Right hindlimb (tissue), 1 donor: Measurements from ENCODE around the gene PDE11A.
A peak's percentile ranks its signal among the peaks of the same experiment; 100 is the strongest.

Experiments used
- DNase-seq: peaks from one replicate; pipeline ENCODE4 v3.0.0-alpha.2; 2018

PDE11A gene

DNA sequence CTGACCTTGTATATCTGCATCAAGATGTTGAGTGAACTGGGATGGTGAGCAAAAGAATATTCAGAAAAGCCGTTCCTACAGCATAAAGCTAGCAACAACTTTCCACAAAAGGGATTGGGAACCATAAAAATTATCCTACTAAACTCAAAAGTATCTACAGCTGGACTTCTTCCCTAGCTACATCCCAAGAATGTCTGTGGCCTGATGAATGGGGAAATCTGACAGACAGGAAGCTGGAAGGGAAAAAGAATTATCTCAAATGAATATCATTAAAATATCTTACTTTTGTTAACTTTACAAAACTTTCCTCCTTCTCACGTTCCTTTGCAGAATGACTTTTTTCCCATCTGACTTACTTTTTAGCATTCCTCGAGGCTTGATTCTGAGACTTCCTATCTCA, 150.9 kb downstream of the PDE11A start:
- no peak for DNase-seq

DNA sequence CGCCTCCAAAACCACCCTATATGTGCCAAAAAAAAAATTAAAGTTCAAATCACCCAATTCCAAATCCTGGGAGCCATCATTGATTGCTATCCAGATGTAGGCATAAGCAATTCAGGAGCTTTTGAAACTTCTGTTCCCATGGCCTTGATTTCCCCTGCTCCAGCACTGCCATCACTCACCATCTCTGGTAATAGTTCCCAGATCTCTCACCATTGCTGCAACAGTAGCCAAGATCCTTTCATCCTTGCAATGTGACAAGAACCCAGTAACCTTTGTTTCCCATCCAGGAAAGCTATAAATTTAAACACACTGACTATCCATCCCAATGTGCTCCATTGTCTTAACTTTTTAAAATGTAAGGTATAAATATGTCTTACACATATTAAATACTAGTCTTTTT, 155.4 kb downstream of the PDE11A start:
- no peak for DNase-seq

DNA sequence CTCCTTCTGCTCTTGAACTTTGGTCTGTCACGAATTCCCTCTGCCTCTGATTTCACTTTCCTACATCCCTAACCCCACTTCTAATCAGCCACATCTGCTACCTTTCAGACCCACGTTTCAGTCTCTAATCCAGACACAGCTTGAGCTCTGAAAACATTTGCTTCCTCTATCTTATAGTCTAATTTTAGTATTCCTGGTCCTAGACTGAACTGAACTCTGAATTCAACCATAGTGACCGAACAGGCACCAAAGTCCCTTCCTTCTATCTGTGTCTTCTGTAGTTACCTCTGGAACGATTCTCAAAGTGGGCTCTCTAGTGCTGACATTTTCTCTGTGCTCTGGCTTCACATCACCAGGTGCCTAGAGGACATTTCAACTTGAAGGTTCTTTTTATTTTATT, 156.2 kb downstream of the PDE11A start:
- DNase-seq = no peak

DNA sequence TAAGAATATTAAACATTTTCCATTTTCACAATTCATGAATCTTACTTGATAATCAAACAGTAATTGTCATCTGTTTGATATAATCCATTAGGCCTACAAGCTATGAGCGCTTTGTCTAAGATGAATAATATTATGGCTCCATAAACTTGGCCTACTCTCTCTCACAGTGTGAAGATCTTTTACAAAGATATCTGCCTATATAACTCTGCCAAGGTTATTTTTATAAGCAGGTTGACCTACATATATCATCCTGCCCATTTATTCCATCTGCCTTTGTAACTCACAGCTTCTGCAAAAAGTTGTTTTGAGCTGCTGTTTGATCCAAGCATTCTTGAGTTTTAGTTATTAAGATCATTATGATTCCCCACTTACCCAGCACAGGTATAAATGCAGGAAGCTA, 158.3 kb downstream of the PDE11A start:
- no peak for DNase-seq

DNA sequence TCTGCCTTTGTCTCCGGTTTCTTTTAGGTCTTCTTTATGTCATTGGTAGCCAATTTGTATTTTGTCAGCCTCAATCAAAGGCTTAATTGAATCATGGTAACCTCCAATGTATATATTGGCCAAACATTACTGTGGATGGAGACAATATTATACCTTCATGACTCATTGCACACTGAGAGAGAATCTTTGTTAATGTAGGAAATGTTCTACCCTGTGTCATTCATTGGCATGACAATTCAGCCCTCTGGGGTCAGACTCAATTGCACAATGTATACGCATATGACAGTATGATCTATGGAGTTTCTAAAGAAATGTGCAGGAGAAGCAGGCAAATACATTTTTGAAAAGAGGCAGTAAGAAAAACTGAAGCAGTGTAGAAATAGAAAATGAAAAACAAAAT, 162.6 kb downstream of the PDE11A start:
- DNase-seq = no peak

DNA sequence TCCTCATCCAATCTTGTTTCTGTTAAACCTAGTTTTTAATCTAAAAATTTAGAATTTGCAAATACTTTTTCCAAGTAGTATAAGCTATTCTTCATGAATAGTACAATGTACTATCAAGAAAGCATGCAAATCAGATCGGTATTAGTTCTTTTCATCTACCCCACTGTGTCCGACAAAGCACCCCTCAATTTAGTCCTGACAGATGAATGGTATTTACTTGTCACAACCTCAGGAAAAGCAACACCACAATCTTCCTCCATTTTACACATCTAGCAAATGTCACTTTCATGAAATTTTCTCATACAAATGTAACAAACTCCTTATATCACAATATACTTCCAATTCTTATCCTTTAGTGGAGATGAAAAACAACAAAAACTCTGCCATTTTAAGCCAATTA, 163.8 kb downstream of the PDE11A start:
- DNase-seq = no peak

DNA sequence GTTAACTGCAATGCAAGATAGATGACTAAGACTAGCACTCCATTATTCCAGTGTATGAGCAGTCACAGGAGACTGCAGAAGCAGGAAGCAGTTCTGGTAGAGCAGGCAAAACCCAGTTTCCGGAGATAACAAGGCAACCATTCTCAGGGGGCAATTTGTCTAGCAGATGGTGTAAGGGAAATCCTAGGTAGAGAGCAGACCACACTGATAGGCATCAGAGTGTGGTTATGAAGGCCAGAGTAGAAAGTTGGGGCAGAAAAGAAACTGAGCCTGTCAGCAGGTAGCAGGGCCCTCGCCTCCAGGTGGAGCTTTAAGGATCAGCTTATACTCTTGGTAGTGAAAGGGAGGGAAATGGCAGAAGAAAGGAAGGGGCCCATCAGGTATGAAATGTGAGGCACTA, 164.4 kb downstream of the PDE11A start:
- no peak for DNase-seq

DNA sequence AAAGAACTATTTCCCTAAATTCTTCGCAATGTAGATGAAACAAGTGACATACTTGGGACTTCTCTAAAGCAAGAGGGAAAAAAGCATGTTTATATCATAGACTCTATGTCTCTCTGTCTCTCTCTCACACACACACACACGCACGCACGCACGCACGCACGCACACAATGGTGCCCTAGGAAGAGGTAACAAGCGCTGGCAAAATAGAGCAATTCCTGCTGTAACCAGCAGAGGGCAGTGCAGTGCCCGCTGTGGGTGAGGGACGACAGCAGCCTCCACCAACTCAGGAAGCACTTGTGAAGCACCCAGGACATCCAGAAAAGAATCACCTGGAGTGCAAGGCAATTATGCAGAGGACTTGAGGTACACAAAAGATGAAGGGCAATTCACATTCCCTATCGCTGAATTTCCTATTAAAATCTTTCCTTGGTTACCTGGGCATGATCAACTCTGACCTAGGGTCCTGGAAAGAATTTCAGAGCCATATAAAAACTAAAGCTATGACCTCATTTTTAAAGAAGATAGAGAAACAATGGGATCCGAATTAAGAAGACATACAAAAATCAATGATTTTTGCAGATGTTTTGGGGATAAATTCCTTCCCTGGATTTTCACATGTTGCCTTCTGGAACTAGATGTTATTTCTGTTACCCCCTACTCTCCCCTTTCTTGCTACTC, 166.4 kb downstream of the PDE11A start:
- DNase-seq = peak; percentile 33

DNA sequence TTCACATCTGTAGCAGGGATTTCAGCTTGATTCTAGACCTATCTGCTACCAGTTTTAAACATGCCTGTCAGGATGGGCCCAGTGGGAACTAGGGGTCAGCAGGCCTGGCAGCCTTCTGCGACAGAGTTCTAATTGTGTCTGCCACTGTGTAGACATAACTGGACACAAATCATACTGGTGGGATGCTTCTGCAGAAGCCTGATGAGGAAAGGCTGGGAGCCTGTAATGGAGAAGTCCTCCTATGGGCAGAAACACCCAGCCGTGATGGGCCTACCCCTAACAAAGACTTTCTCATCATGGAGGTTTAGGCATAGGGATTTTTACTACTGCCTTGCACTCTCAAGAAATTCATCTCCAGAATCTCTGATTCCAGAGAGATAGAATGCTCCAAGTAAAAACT, 166.9 kb downstream of the PDE11A start:
- DNase-seq = no peak

DNA sequence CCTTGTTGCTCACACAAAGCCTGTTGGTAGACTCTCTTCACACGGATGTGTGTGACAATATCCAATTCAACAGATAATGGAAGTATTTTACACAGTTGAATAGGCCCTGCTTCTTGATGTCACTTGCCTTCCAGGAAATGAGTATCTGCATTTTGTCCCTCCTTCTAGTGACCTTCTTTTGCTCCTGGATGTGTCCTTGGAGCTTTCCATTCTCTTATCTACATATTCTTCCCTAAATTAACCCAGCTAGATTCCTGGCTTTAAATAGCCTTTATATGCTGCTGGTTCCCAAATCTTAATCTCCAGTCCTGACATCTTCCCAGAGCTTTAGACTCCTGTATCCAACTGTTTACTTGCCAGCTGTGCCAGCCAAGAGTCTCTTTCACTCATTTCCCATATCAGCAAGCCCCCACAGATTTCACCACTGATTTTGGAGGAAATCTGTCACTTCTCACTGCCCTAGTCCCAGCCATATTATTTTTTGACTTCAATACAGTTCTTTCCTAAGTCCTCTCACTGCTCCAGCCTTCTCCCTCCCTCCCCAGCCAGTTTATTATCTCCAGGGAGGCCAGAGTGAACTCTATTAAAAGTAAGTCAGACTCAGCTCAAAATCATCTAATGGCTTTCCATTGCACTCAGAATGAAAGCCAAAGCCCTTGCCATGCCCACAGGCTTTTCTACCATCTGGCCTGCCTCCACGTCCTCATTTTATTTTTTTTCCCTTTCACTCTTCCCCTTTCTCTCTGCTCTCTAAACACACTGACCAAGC, 170.0 kb downstream of the PDE11A start:
- DNase-seq = no peak

DNA sequence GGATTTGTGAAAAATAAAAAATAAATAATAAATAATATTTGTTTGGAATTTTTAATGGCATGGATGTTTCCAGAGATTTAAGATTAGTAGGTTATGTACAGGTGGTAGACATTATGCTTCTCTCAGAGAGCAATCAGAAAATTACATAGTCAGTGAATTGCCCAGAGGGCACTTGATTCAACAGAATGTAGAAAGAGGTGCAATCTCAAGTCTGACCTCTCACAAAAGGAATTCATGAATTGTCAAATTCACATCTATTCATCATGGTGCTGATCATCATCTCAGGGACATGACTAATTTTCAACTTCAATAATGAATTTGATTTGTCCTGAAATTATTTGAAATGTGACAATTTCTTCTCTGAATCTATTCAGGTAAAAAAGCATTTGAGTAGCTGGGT, 172.5 kb downstream of the PDE11A start:
- no peak for DNase-seq

DNA sequence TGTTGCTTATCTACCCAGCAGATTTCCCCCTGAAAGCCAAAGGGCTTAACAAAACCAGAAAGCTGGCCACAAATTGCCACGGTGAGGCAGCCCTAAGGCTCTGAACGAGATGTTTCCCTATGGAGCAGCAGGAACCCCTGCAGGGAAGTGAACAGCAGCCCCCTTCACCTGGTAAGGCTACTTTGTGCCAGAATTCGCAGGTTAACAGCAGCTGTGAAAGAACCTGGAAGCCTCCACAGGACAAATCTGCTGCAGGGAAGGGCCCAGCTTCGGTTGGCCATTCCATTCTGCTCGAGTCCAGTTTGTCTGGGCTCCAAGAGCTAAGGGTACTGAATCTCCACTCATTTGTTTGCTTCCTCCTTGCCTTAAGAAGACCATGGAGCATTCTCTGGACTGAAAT, 175.3 kb downstream of the PDE11A start:
- no peak for DNase-seq

DNA sequence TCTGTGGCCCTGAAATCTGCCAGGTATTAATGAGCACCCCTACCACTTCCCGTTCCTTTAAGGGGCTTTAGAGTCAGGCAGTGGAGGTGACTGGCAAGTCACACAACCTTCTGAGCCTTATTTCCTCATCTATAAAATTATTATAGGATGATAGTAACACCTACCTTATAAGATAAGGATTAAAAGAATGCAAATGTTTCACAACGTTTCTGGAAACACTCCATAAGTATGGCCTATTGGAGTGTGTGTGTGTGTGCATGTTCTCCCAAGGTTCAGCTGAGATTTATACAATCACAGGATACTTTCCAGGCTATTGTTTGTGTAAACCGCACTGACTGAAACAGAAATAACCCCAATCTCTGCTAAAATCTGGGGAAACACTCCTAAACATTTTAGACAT, 176.0 kb downstream of the PDE11A start:
- no peak for DNase-seq

DNA sequence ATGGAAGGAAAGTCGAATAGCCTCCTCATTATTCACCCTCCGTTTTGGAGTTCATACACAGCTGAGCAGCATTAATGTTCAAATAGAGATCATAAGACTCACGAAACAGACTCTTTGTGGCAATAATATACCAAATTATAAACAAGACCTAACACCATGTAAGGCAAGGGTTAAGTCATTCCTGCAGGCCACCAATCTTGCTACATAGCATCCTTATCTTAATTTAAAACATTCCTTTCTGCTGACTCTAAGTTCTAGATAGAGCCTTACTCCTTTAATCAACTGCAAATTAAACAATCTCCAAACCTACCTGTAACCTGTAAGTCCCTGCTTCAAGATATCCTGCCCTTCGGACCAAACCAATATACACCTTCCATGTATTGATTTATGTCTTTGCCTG, 178.0 kb downstream of the PDE11A start:
- no peak for DNase-seq

DNA sequence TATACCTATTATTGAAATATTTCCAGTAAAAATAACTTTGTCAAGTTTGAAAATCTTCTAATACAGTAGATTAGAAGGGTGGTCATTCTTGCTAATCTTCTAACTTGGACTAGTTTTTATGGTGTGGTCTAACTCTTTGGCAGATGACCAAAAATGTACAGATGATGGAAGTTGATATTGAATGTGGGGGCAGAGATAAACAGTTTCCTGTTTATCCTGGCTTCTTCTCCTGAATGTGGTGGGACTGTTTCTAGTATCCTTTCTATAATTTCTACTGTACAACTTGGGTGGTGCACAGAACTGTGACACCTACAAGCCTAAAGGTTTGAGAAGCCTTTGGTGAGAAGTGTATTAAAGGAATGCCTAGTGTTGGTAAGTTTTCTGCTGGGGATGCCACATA, 178.7 kb downstream of the PDE11A start:
- no peak for DNase-seq

DNA sequence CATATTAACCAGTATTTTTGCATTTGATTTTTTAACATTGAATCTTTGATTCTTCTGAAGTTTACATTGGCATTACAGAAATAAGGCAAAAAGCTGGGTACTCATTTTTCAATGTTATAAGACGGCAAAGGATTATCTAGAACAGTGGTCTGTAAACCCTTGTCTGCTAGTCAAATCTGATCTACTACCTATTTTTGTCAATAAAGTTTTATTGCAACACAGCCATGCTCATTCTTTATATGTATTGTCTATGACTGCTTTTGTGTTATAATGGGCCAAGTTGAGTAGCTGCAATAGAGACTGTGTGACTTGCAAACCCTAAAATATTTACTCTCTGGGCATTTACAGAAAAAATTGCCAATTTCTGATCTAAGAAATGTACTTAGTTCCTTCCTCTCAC, 181.0 kb downstream of the PDE11A start:
- DNase-seq = no peak

DNA sequence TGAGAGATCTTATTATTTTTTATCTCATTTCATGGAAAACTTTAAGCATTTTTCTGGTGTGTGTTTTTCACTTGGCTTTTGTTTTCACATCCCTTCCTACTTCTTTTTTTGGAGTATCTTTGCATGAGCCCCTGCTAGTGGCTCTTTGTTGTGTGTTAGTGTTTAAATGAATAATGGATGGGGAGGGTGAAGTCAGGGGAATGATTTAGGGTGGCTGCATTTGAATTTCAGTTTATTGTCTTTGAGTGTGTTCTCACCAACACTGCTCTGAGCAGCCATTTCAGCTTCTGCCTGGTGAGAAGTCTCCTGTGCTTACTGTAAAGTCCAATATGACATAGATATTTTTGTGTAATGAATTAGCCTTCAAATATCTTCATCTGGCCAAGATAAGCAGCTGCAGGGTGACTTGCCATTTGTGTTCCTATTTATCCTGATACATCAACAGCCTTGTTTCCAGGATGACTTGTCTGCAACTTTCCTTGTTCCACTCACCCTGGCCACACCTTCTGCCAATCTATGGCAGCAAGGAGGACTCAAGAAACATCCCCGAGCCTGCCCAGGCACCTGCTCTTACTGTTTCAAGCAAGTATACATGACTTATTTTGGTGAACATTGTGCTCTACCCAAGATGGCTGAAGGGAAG, 182.6 kb downstream of the PDE11A start:
- DNase-seq = no peak

DNA sequence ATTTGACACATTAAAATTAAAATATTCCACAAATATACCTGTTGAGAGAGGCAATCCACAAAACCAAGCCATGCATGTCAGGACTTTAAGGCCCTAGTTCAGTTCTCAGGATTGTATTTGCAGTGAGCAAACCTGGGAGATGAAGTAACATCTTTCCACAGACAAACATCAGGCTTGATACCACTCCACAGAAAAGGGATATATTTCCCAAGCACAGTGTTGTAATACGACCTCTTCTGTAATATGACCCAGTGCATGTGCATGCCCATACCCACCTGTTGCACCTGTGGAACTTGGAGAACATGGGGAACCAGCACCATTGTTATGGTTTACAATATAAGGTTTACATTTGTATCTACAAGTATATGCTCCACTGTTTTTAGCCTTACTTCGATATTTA, 184.0 kb downstream of the PDE11A start:
- no peak for DNase-seq

DNA sequence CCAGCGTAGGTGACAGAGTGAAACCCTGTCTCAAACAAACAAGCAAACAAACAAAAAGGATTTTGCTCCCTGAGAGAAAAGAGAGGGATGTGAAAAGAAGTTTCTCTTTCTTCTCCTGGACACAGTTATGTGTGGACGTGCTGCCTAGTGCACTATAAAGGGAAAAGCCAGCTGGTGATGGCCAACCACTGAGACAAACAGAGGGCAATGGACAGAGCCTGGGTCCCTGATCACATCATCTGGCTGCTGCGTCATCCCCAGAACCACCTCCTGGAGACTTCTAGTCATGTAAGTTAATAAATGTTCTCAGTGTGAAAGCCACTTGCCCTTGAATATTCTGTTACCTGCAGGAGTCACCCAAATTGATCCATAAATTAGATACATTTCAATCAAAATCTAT, 184.9 kb downstream of the PDE11A start:
- DNase-seq = no peak

DNA sequence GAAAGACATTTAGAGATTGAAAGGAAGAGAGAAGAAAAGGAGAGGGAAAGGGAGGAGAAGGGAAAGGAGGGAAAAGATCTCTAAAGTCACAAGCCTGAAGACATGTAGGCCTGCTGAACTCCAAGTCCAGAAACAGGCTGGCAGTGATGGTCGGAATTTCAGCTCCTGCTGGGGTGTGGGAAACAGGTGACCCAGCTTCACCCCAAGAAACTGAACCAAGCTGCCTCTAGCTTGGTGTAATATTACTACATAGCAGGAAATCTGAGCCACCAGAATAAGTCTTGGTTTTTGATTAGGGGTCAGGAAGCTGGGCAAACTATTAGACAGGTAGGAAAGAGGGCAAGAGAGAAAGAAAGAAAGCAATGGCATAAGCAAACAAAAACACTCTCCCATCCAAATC, 185.8 kb downstream of the PDE11A start:
- DNase-seq = no peak

DNA sequence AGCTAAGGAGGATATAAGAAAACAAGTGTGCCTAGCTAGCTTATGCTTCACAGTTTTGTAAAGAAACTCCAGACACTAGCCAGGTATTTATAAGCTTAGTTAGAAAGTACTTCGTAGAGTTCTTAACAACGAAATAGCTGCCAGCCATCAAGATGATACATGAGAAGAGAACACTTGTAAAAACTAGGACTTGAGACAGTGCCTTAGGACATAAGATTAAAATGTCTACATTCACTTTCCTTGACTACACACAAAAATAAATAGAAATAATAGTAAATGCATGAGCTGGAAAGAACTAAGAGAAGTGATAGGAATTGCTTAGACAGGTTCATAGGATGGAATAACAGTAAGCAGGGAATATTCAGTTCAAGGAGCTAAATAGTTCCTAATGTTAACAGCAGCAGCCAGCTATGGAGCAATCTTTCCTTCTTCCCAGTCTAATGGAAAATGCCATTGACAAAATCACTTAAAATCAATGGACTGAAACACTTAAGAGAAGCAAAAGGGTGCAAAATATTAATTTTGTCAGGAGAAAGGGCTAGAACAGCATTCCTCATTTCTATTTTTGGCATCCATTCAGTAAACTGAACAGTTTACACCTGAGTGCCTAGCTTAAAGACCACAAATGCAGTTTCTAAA, 186.6 kb downstream of the PDE11A start:
- DNase-seq = no peak

DNA sequence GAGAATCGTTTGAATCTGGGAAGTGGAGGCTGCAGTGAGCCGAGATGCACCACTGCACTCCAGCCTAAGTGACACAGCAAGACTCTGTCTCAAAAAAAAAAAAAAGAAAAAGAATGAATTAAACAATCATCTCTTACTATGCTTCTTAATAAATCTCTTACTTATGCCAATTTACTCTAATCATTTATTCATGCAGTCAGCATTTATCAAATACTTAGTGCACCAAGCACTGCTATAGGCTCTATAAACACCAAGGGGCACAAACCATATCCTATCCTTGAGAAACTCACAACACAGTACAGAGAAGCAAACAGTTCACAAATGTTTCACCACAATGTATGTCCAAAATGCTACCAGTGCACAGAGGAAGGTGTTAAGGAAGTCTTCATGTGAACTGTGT, 189.4 kb downstream of the PDE11A start:
- DNase-seq = no peak

DNA sequence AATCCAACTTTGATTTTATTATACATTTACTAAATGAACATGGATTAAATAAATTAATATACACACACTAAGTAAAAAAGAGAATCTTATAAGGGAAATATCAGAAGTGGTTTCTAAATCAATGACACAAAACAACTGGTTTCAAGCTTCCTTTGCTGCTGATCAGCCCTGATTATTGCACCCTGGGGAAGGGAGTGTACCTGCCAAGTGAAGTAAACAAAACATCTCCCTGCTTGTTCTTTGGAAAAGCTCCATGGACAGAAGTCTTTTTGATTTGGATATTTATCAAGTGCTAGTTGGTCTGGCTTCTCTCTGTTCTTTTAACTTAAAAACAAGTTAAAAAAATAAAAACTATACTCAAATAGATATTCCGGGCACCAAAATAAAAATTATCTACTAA, 190.1 kb downstream of the PDE11A start:
- no peak for DNase-seq

DNA sequence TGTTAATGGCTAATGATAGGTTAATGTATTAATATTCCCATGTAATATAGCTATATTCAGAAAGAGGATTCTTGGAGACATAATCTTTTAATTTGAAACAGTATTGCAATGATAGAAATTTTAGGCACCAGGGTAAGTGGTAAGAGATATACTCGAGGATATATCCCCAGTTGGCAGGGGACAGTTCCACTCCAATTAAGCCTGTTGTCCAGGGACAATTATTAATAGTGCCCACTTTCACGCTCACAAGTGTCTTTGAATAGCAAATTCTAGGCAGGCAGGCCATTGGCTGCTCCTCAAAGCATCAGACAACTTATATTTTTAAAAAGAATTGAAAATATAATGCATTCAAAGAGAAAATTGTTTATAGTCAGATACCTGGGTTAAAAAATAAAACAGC, 190.7 kb downstream of the PDE11A start:
- no peak for DNase-seq
